ENCODE measurements around the gene COPG1.

DNA sequence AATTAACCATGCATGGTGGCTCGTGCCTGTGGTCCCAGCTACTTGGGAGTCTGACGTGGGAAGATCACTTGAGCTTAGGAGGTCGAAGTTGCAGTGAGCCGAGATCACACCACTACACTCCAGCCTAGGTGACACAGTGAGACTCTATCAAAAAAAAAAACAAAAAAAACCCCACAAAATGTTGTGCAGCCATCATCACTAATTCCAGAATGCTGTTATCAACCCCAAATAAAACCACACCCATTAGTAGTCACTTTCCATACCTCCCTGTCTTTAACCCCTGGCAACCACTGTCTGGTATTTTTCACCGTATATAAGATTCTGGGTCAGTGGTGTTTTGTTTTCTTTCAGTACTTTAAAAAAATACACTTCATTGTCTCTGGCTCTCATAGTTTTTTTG is 45.9 kb downstream of the COPG1 start:
- TF ChIP-seq POLR2A (IDR thresholded peaks at IDR 0.05; ENCODE audit: low read depth, low read length) (no peak), EZH2 (IDR thresholded peaks at IDR 0.05; ENCODE audit: borderline replicate concordance, low read depth, low read length, severe bottlenecking) (no peak), POLR2AphosphoS5 (IDR thresholded peaks at IDR 0.05; ENCODE audit: insufficient read depth, low read depth, low read length) (no peak), JUN (IDR thresholded peaks at IDR 0.05; ENCODE audit: borderline replicate concordance, insufficient read depth, insufficient read length, low read depth) (no peak), MYC (IDR thresholded peaks at IDR 0.05; ENCODE audit: low read depth, low read length) (no peak)
- TF ChIP-seq, protein P1, sequence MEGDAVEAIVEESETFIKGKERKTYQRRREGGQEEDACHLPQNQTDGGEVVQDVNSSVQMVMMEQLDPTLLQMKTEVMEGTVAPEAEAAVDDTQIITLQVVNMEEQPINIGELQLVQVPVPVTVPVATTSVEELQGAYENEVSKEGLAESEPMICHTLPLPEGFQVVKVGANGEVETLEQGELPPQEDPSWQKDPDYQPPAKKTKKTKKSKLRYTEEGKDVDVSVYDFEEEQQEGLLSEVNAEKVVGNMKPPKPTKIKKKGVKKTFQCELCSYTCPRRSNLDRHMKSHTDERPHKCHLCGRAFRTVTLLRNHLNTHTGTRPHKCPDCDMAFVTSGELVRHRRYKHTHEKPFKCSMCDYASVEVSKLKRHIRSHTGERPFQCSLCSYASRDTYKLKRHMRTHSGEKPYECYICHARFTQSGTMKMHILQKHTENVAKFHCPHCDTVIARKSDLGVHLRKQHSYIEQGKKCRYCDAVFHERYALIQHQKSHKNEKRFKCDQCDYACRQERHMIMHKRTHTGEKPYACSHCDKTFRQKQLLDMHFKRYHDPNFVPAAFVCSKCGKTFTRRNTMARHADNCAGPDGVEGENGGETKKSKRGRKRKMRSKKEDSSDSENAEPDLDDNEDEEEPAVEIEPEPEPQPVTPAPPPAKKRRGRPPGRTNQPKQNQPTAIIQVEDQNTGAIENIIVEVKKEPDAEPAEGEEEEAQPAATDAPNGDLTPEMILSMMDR (IDR thresholded peaks at IDR 0.05; ENCODE audit: extremely low read depth in 1 of 2, insufficient read depth in 1 of 2, low read depth in 1 of 2, low read length in 2 of 2): no peak
- TF ChIP-seq, protein P2, sequence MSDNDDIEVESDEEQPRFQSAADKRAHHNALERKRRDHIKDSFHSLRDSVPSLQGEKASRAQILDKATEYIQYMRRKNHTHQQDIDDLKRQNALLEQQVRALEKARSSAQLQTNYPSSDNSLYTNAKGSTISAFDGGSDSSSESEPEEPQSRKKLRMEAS (IDR thresholded peaks at IDR 0.05; ENCODE audit: insufficient read depth, insufficient read length): no peak
